Measurements from ENCODE around the gene SERPING1.

Gene SERPING1

GRCh38 chr11:57657194-57658022, 59.9 kb downstream of the SERPING1 start, which contains the start of gene CLP1:
Gene CLP1, plus strand, starts transcription at chr11:57657762. Its CDS starts 1,715 bp downstream, at chr11:57659477.
- peak; percentile 99 for DNase-seq

- DNase-seq: no peak
These were observed 60.5 kb downstream of the SERPING1 start for GRCh38 chr11:57658023-57658361.

- DNase-seq: no peak
These were observed 62.2 kb downstream of the SERPING1 start for GRCh38 chr11:57659669-57660068.

- no peak for DNase-seq
These were observed 65.4 kb downstream of the SERPING1 start for GRCh38 chr11:57662893-57663292.

GRCh38 chr11:57663975-57664374, 66.5 kb downstream of the SERPING1 start:
- DNase-seq: no peak

All from activated CD4-positive, alpha-beta T cell treated with anti-CD3 and anti-CD28 coated beads for 48 hours (primary cell).